Sigmoid colon (tissue), 4 donors: ENCODE measurements around the gene VPREB1.

Experiments used
- EP300 ChIP-seq, 4 donors: sonication (generic); formaldehyde crosslinking; IDR thresholded peaks; one replicate each; pipeline ENCODE4 v1.6.1; 2017; ENCODE audit warnings: antibody characterized with exemption in 4 of 4
- POLR2A ChIP-seq, 2 donors: fragments of 450-650 bp; IDR thresholded peaks; one replicate each; pipeline ENCODE4 v1.6.1; 2016; ENCODE audit warnings: antibody characterized with exemption in 2 of 2, mild to moderate bottlenecking in 2 of 2, moderate library complexity in 2 of 2
- TF ChIP-seq, protein P1 (sequence below), 4 experiments: fragments of 450-650 bp in 3 of 4; fragments of 200-600 bp in 1 of 4; IDR thresholded peaks; one replicate each; pipeline ENCODE4 v1.5.1; 2016 to 2019; ENCODE audit warnings: antibody characterized with exemption in 4 of 4, mild to moderate bottlenecking in 3 of 4, moderate library complexity in 2 of 4

DNA sequence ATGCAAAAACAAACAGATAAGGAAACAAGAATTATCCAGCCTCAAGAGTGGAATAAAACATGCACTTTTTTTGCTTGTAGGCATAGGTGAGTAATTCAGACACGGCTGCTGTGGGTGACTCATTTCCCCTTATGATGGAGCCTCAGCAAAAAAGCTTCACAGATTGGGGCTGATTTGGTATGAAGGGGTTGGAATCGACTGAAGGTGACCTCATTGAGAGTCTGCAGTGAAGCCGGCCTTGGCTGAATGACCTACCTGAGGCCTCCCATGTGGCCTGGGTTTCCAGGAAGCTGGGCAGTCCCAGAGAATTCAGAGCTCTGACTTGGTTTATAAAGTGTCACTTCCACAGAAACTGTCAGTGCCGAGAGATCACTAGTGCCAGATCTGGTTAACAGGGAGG, 34.2 kb upstream of the VPREB1 start:
- TF ChIP-seq EP300 (IDR thresholded peaks at IDR 0.05) (no peak), POLR2A (IDR thresholded peaks at IDR 0.05) (no peak)
- TF ChIP-seq, protein P1, sequence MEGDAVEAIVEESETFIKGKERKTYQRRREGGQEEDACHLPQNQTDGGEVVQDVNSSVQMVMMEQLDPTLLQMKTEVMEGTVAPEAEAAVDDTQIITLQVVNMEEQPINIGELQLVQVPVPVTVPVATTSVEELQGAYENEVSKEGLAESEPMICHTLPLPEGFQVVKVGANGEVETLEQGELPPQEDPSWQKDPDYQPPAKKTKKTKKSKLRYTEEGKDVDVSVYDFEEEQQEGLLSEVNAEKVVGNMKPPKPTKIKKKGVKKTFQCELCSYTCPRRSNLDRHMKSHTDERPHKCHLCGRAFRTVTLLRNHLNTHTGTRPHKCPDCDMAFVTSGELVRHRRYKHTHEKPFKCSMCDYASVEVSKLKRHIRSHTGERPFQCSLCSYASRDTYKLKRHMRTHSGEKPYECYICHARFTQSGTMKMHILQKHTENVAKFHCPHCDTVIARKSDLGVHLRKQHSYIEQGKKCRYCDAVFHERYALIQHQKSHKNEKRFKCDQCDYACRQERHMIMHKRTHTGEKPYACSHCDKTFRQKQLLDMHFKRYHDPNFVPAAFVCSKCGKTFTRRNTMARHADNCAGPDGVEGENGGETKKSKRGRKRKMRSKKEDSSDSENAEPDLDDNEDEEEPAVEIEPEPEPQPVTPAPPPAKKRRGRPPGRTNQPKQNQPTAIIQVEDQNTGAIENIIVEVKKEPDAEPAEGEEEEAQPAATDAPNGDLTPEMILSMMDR (IDR thresholded peaks at IDR 0.05), result no peak
